ENCODE measurements around the gene CYTH4. TPM values are rescaled to one million over a fixed set of nuclear protein-coding genes. Genes with fewer than 3 reads are reported as not detected.

CYTH4 gene
- total and polyA plus RNA-seq, 2 of the 8 experiments (the other 6 are each of a cell fraction or from before 2014, with no cell fraction given): 0.09 TPM; not detected in 1

DNA sequence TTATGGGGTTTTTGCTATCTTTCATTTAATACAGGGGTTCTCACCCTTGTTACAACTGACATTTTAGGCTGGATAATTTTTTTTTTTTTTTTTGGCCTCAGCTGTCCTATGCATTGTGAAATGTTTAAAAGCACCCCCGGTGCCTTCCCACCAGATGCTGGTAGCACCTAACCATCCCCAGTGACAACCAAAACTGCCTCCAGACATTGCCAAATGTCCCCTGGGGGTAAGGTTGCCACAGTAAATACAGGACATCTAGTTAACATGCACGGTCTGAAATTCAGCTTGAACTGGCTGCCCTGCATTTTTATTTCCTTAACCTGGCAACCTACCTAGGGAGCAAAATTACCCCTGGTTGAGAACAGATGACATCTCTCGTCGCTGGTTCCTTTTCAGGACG, 72.4 kb downstream of the CYTH4 start (continued):
- TF ChIP-seq, protein P1, sequence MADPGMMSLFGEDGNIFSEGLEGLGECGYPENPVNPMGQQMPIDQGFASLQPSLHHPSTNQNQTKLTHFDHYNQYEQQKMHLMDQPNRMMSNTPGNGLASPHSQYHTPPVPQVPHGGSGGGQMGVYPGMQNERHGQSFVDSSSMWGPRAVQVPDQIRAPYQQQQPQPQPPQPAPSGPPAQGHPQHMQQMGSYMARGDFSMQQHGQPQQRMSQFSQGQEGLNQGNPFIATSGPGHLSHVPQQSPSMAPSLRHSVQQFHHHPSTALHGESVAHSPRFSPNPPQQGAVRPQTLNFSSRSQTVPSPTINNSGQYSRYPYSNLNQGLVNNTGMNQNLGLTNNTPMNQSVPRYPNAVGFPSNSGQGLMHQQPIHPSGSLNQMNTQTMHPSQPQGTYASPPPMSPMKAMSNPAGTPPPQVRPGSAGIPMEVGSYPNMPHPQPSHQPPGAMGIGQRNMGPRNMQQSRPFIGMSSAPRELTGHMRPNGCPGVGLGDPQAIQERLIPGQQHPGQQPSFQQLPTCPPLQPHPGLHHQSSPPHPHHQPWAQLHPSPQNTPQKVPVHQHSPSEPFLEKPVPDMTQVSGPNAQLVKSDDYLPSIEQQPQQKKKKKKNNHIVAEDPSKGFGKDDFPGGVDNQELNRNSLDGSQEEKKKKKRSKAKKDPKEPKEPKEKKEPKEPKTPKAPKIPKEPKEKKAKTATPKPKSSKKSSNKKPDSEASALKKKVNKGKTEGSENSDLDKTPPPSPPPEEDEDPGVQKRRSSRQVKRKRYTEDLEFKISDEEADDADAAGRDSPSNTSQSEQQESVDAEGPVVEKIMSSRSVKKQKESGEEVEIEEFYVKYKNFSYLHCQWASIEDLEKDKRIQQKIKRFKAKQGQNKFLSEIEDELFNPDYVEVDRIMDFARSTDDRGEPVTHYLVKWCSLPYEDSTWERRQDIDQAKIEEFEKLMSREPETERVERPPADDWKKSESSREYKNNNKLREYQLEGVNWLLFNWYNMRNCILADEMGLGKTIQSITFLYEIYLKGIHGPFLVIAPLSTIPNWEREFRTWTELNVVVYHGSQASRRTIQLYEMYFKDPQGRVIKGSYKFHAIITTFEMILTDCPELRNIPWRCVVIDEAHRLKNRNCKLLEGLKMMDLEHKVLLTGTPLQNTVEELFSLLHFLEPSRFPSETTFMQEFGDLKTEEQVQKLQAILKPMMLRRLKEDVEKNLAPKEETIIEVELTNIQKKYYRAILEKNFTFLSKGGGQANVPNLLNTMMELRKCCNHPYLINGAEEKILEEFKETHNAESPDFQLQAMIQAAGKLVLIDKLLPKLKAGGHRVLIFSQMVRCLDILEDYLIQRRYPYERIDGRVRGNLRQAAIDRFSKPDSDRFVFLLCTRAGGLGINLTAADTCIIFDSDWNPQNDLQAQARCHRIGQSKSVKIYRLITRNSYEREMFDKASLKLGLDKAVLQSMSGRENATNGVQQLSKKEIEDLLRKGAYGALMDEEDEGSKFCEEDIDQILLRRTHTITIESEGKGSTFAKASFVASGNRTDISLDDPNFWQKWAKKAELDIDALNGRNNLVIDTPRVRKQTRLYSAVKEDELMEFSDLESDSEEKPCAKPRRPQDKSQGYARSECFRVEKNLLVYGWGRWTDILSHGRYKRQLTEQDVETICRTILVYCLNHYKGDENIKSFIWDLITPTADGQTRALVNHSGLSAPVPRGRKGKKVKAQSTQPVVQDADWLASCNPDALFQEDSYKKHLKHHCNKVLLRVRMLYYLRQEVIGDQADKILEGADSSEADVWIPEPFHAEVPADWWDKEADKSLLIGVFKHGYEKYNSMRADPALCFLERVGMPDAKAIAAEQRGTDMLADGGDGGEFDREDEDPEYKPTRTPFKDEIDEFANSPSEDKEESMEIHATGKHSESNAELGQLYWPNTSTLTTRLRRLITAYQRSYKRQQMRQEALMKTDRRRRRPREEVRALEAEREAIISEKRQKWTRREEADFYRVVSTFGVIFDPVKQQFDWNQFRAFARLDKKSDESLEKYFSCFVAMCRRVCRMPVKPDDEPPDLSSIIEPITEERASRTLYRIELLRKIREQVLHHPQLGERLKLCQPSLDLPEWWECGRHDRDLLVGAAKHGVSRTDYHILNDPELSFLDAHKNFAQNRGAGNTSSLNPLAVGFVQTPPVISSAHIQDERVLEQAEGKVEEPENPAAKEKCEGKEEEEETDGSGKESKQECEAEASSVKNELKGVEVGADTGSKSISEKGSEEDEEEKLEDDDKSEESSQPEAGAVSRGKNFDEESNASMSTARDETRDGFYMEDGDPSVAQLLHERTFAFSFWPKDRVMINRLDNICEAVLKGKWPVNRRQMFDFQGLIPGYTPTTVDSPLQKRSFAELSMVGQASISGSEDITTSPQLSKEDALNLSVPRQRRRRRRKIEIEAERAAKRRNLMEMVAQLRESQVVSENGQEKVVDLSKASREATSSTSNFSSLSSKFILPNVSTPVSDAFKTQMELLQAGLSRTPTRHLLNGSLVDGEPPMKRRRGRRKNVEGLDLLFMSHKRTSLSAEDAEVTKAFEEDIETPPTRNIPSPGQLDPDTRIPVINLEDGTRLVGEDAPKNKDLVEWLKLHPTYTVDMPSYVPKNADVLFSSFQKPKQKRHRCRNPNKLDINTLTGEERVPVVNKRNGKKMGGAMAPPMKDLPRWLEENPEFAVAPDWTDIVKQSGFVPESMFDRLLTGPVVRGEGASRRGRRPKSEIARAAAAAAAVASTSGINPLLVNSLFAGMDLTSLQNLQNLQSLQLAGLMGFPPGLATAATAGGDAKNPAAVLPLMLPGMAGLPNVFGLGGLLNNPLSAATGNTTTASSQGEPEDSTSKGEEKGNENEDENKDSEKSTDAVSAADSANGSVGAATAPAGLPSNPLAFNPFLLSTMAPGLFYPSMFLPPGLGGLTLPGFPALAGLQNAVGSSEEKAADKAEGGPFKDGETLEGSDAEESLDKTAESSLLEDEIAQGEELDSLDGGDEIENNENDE (IDR thresholded peaks at IDR 0.05; ENCODE audit: insufficient replicate concordance, low read length): no peak
- TF ChIP-seq NRF1 (IDR thresholded peaks at IDR 0.05; ENCODE audit: low read depth, low read length): no peak

All from H1 (cell line).